H9 (cell line): Measurements from ENCODE around the gene PGAP6. TPM values are rescaled to one million over a fixed set of nuclear protein-coding genes. Genes with fewer than 3 reads are reported as not detected.
"Not testable (repeated sequence)": the region's sequence is repeated elsewhere in the genome, so short reads cannot be mapped to it uniquely, and the experiment has no call there.

Experiments used
- DNase-seq: peaks from one replicate; pipeline ENCODE4 v3.0.0-alpha.2; 2017
- H2AFZ ChIP-seq: one replicate; pipeline ENCODE4 v1.6.1; 2013; ENCODE audit warnings: mild to moderate bottlenecking, low read length, control low read depth, moderate library complexity
- H2AK5ac ChIP-seq: 2 replicates; pipeline ENCODE4 v1.6.1; 2013; ENCODE audit warnings: low read length, control low read depth, mixed read lengths; ENCODE audit not compliant: insufficient read length
- H2BK120ac ChIP-seq: one replicate; pipeline ENCODE4 v1.6.1; 2013; ENCODE audit warnings: low read depth, mild to moderate bottlenecking, low read length, control low read depth, inconsistent platforms; ENCODE audit not compliant: poor library complexity, severe bottlenecking
- H2BK12ac ChIP-seq: 2 replicates; pipeline ENCODE4 v1.6.1; 2013; ENCODE audit warnings: low read length, control low read depth, mixed read lengths, low read depth; ENCODE audit not compliant: insufficient read length
- H2BK15ac ChIP-seq: 2 replicates; pipeline ENCODE4 v1.6.1; 2013; ENCODE audit warnings: low read depth, low read length, control low read depth
- H2BK20ac ChIP-seq: one replicate; pipeline ENCODE4 v1.6.1; 2013; ENCODE audit warnings: low read depth, mild to moderate bottlenecking, low read length, control low read depth, inconsistent platforms; ENCODE audit not compliant: poor library complexity, severe bottlenecking
- H2BK5ac ChIP-seq: 2 replicates; pipeline ENCODE4 v1.6.1; 2013; ENCODE audit warnings: low read length, control low read depth, mixed read lengths; ENCODE audit not compliant: insufficient read length
- H3K14ac ChIP-seq: 2 replicates; pipeline ENCODE4 v1.6.1; 2013; ENCODE audit warnings: low read length, control low read depth; ENCODE audit not compliant: insufficient read depth
- H3K18ac ChIP-seq: 2 replicates; pipeline ENCODE4 v1.6.1; 2013; ENCODE audit warnings: low read depth, mild to moderate bottlenecking, mixed read lengths, low read length, control low read depth; ENCODE audit not compliant: insufficient read length
- H3K23ac ChIP-seq: 2 replicates; pipeline ENCODE4 v1.6.1; 2013; ENCODE audit warnings: low read length, control low read depth, mixed read lengths, low read depth; ENCODE audit not compliant: insufficient read length
- H3K23me2 ChIP-seq: 2 replicates; pipeline ENCODE4 v1.6.1; 2013; ENCODE audit warnings: low read depth, mild to moderate bottlenecking, mixed read lengths, low read length, control low read depth; ENCODE audit not compliant: insufficient read length, poor library complexity, severe bottlenecking
- H3K27ac ChIP-seq: 2 replicates; pipeline ENCODE4 v1.5.1; 2013; ENCODE audit warnings: low read length, control low read depth, mixed read lengths, low read depth; ENCODE audit not compliant: insufficient read length
- H3K27me3 ChIP-seq: 2 replicates; pipeline ENCODE4 v1.6.1; 2013; ENCODE audit warnings: low read length, control low read depth, inconsistent platforms; ENCODE audit not compliant: insufficient read depth
- H3K4ac ChIP-seq: 2 replicates; pipeline ENCODE4 v1.6.1; 2013; ENCODE audit warnings: low read depth, mild to moderate bottlenecking, control low read depth, inconsistent platforms, low read length, moderate library complexity
- H3K4me1 ChIP-seq: 2 replicates; pipeline ENCODE4 v1.6.1; 2013; ENCODE audit warnings: low read length, control low read depth, inconsistent platforms; ENCODE audit not compliant: insufficient read depth
- H3K4me2 ChIP-seq: 2 replicates; pipeline ENCODE4 v1.6.1; 2013; ENCODE audit warnings: low read length, control low read depth, mixed read lengths; ENCODE audit not compliant: insufficient read length, insufficient read depth
- H3K56ac ChIP-seq: 2 replicates; pipeline ENCODE4 v1.6.1; 2013; ENCODE audit warnings: low read depth, mild to moderate bottlenecking, mixed read lengths, low read length, control low read depth; ENCODE audit not compliant: insufficient read length
- H3K79me1 ChIP-seq: 2 replicates; pipeline ENCODE4 v1.6.1; 2013; ENCODE audit warnings: low read depth, mild to moderate bottlenecking, moderate library complexity, low read length, control low read depth, inconsistent platforms; ENCODE audit not compliant: insufficient read depth, poor library complexity, severe bottlenecking
- H3K79me2 ChIP-seq: 2 replicates; pipeline ENCODE4 v1.6.1; 2013; ENCODE audit warnings: low read length, control low read depth, inconsistent platforms; ENCODE audit not compliant: insufficient read depth
- H3K9ac ChIP-seq: 2 replicates; pipeline ENCODE4 v1.6.1; 2013; ENCODE audit warnings: low read length, control low read depth, mixed read lengths; ENCODE audit not compliant: insufficient read length; ENCODE audit errors: extremely low read depth
- H3K9me3 ChIP-seq: one replicate; pipeline ENCODE4 v1.6.1; 2013; ENCODE audit warnings: low read depth, low read length, inconsistent platforms; ENCODE audit not compliant: control insufficient read depth
- H3T11ph ChIP-seq: one replicate; pipeline ENCODE4 v1.6.1; 2013; ENCODE audit warnings: mild to moderate bottlenecking, low read length, control low read depth, inconsistent platforms
- H4K20me1 ChIP-seq: one replicate; pipeline ENCODE4 v1.6.1; 2013; ENCODE audit not compliant: control insufficient read depth, insufficient read length, insufficient read depth
- H4K5ac ChIP-seq: 2 replicates; pipeline ENCODE4 v1.6.1; 2013; ENCODE audit warnings: low read depth, mild to moderate bottlenecking, mixed read lengths, low read length, control low read depth; ENCODE audit not compliant: insufficient read length
- H4K8ac ChIP-seq: replicated peaks from 2 replicates; pipeline ENCODE4 v1.6.1; 2013; ENCODE audit warnings: low read length, control low read depth, mixed read lengths, low read depth; ENCODE audit not compliant: insufficient read length
- H4K91ac ChIP-seq: 2 replicates; pipeline ENCODE4 v1.6.1; 2013; ENCODE audit warnings: low read depth, mild to moderate bottlenecking, moderate library complexity, mixed read lengths, low read length, control low read depth; ENCODE audit not compliant: insufficient read length
- H3K27ac Mint-ChIP-seq, 3 experiments: 2 replicates in 2 of 3; 3 replicates in 1 of 3; pipeline ENCODE4 v1.8.0; 2020 to 2021; ENCODE audit warnings: mixed read lengths in 3 of 3, mild to moderate bottlenecking in 1 of 3, moderate library complexity in 1 of 3
- H3K27me3 Mint-ChIP-seq: 2 replicates; pipeline ENCODE4 v1.8.0; 2021; ENCODE audit warnings: low read depth, mild to moderate bottlenecking, moderate library complexity, mixed read lengths
- H3K36me3 Mint-ChIP-seq, 3 experiments: 2 replicates in 2 of 3; 3 replicates in 1 of 3; pipeline ENCODE4 v1.8.0; 2020 to 2021; ENCODE audit warnings: low read depth in 3 of 3, mixed read lengths in 3 of 3; ENCODE audit not compliant: insufficient read depth in 1 of 3
- H3K4me1 Mint-ChIP-seq, 2 experiments: 2 replicates each; pipeline ENCODE4 v1.8.0; 2020; ENCODE audit warnings: mixed read lengths in 2 of 2
- H3K4me3 Mint-ChIP-seq, 2 experiments: 2 replicates in 1 of 2; 3 replicates in 1 of 2; pipeline ENCODE4 v1.8.0; 2020 to 2021; ENCODE audit warnings: mild to moderate bottlenecking in 2 of 2, mixed read lengths in 2 of 2, moderate library complexity in 1 of 2
- H3K9me3 Mint-ChIP-seq, 2 experiments: 2 replicates in 1 of 2; 3 replicates in 1 of 2; pipeline ENCODE4 v1.8.0; 2020; ENCODE audit warnings: mild to moderate bottlenecking in 2 of 2, mixed read lengths in 2 of 2, moderate library complexity in 1 of 2
- WGBS: extraction: QIAGEN DNeasy Blood & Tissue Kit; methylation state at CpG from one replicate; pipeline ENCODE4 v1.1.7; 2013; ENCODE audit warnings: missing lambda C conversion rate, low lambda C conversion rate, mixed read lengths; ENCODE audit not compliant: insufficient read length; ENCODE audit errors: extremely low coverage; 5-methylcytosine and 5-hydroxymethylcytosine counted together
- total RNA-seq: library from RNA; stranded (reverse); gene quantifications from 2 replicates; pipeline ENCODE4 v1.2.1, GENCODE V29; 2021

Gene PGAP6
- total RNA-seq, 1 experiment from 2014 or later: 111 TPM

DNA sequence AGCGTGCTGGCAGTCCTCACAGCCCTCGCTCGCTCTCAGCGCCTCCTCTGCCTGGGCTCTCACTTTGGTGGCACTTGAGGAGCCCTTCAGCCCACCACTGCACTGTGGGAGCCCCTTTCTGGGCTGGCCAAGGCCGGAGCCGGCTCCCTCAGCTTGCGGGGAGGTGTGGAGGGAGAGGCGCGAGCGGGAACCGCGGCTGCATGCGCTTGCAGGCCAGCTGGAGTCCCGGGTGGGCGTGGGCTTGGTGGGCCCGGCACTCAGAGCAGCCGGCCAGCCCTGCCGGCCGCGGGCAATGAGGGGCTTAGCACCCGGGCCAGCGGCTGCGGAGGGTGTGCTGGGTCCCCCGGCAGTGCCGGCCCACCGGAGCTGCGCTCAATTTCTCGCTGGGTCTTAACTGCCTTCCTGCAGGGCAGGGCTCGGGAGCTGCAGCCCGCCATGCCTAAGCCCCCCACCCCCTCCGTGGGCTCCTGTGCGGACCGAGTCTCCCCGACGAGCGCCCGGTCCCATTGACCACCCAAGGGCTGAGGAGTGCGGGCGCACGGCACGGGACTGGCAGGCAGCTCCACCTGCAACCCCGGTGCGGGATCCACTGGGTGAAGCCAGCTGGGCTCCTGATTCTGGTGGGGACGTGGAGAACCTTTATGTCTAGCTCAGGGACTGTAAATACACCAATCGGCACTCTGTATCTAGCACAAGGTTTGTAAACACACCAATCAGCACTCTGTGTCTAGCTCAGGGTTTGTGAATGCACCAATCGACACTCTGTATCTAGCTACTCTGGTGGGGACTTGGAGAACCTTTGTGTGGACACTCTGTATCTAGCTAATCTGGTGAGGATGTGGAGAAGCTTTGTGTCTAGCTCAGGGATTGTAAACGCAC is 40.4 kb downstream of the PGAP6 start:
- not testable (repeated sequence) for H3K18ac ChIP-seq, H2BK20ac ChIP-seq, H2BK5ac ChIP-seq, H2BK120ac ChIP-seq, H3K9me3 ChIP-seq, H2AFZ ChIP-seq, H3K27me3 Mint-ChIP-seq, H3K23ac ChIP-seq, DNase-seq, H3K79me1 ChIP-seq, H2BK15ac ChIP-seq, H3T11ph ChIP-seq, H4K91ac ChIP-seq, H2BK12ac ChIP-seq, H3K9ac ChIP-seq, H3K9me3 Mint-ChIP-seq, H4K20me1 ChIP-seq, H4K8ac ChIP-seq, H3K4me3 Mint-ChIP-seq, H4K5ac ChIP-seq, H3K4me2 ChIP-seq, H3K27me3 ChIP-seq, H3K4ac ChIP-seq, H3K27ac ChIP-seq, H3K23me2 ChIP-seq, H3K14ac ChIP-seq, H2AK5ac ChIP-seq, H3K56ac ChIP-seq, H3K4me1 ChIP-seq
- peaks cover 43% of the 10 kb centered on the region; the same call in 1 of the 2 replicates for H3K79me2 ChIP-seq
- WGBS: no CpG with 5 or more reads among the region's 47 CpGs
- peak overlapping the region in 1 of 3 experiments; percentile 71; a peak in 1 of 7 replicates for H3K27ac Mint-ChIP-seq
- peaks cover 12 to 13% of the 10 kb centered on the region in 2 experiments for H3K4me1 Mint-ChIP-seq
- peaks cover 33 to 52% (median 39%) of the 10 kb centered on the region in 3 experiments for H3K36me3 Mint-ChIP-seq
